GM11168 (cell line): ENCODE results near the gene EVA1B.

ENCODE experiments used
- in situ Hi-C: fragments of 300-500 bp; cut with MboI; formaldehyde crosslinking; loops from one replicate; pipeline ENCODE4 v1.12.0; 2022; ENCODE audit warnings: low sequenced_read_pairs; ENCODE audit not compliant: unreplicated experiment

Gene EVA1B, protein sequence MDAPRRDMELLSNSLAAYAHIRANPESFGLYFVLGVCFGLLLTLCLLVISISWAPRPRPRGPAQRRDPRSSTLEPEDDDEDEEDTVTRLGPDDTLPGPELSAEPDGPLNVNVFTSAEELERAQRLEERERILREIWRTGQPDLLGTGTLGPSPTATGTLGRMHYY

GRCh38 chr1:36323636-36324352 lies at the start of gene EVA1B:
TSS of gene EVA1B (minus strand) at chr1:36323645. CDS start at chr1:36323037, 608 bp downstream.
- in situ Hi-C loops, result no loop called here

DNA sequence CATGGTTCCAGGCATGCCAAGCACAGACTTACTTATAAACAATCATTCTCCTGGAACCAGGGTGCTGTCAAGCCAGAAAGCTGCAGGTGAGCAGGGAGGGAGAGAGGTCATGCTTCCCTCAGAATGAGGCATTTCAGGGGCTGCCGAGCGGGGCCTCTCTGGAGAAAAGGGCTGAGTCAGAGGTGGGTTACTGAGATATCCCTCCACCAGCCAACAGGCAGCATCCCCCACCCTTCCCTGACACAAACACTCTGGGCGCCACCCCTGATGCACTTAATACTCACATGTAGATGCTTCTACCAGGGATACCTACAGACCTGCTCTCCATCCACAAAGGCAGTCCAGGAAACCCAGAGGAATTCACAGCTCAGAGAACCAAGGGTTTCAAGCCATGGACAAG lies 49.2 kb upstream of the EVA1B start:
- in situ Hi-C loops, result no loop called here

DNA sequence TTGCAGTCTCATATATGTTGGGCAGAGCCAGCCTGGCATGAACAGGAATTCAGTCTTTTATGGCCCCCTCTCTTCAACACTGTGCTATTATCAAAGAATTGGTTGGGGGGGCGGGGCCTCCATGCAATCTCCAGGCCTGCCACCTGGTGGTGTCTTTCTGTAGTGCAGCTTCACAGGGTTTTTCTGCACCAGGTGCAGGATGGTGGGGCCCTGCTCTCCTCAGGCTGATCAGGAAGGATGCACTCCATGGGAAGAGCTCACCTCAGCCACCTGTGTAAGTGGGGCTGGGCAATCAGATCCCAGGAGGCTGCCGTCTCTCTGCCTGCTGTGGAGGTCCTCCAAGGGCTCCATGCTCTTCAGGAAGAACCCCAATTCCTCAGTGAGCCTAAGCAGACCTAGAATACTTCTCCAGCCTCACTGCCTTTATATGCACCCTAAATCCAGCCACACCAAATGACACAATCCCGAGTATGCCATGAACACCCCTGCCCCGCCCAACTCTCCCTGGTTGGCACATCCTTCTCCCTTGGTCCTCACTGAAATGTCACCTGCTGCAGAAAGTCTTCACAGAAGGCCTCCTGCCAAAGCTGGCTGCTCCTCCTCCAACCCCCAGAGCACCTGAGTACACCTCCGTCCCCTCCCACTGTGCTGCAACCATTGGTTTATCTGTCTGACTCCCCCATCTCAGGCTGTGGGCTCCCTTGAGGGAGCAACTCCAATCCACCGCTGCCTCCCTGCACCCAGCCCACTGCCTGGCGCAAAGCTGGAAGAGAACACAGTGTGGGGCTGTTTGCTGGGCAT lies 45.8 kb upstream of the EVA1B start:
- in situ Hi-C loops, result no loop called here

- in situ Hi-C loops, result no loop called here
These were observed 44.4 kb upstream of the EVA1B start for GRCh38 chr1:36367798-36368197.

GRCh38 chr1:36367066-36367465 lies 43.6 kb upstream of the EVA1B start:
- in situ Hi-C loops, result no loop called here

DNA sequence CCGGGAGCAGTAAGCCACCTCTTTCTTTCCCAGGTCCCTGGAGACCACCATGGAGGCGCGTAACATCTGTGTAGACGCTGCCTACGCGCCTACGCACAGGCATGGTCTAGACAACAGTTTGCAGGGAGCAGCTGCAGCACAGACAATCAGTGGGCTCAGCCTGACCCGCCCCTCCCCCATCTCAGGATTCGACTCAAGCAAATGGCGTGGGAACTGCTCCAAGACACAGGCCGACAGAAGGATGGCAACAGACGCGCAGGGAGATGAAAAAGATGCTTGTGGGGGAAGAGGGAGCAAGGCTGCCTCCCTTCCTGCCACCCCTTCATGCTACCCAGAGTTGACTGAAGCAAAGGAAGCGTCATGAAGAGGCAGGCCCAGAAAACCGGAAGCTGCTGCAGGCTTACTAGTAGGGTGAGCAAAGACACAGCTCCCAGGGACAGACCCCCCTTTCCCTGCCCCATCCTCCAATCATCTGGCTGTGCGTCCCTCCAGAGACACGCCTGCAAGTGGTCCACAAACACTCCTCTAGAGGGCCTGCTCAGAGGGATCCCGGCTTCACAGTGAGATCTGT lies 42.7 kb upstream of the EVA1B start:
- in situ Hi-C loops, result no loop called here

DNA sequence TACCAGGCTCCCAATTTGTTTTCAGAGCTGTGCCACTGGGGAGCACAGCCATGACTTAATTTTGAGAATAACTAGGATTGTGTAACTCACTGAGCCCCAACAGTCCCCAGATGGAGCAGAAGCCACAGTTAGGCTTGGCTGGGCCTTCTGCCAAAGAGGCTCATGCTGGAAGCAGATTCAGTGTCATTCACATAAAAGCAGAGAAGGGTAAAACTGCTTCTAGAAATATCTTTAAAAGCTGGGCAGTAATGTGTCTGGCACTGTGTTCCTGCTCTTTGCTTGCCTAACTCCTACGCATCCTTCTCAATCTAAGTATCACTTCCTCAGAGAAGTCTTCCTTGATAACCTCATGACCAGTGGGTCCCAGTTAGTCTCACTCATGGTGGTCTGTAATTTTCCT lies 41.9 kb upstream of the EVA1B start:
- in situ Hi-C loops, result no loop called here

DNA sequence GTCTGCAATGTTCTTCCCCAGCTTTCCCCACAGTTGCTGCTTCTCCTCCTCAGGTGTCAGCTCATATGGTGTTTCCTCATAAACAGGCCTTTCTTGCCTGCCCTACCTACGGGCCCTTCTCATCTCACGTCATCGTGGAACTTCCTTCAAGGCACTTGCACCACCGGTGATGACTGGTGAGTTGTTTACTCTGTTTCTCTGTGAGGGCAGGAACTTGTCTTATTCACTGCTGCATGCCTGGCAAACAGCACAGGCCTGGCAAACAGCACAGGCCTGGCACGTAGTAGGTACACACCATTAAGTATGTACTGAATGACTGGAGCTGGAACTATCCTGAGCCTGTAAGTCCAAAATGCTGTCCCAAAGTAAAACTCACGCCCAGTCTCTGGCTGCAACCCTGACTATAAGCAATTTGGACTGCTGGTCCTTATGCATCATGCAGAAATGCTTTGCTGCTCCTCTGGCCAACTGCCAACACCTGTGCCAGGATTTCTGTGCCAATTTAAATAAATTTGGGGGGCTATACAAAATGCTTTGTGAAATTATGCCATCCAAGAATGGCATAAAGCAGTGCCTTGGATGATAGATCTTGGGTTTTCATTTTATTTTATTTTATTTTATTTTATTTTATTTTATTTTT lies 36.6 kb upstream of the EVA1B start:
- in situ Hi-C loops, result no loop called here

- in situ Hi-C loops, result no loop called here
These were observed 35.9 kb upstream of the EVA1B start for GRCh38 chr1:36359383-36359782.

- in situ Hi-C loops, result no loop called here
These were observed 35.2 kb upstream of the EVA1B start for GRCh38 chr1:36358514-36359084.

DNA sequence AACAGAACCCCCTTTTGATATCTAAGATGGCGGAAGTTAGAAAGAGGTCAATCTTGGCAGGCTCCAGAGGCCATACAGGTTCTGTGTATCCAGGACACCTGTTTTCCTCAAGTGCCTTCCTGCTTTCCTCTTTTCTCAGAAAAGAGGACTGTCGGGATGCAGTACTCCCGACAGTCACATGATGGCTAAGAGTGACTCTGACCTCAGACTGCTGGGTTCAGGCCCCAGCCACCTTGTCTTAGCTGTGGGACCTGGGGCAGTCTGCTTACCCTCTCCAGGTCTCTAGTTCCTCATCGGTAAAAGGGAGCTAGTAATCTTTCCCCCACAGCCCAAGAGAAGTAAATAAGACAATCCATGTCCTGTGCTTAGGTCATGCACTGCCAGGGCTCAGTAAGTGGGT lies 32.4 kb upstream of the EVA1B start:
- in situ Hi-C loops, result no loop called here

GRCh38 chr1:36354486-36354885 lies 31.0 kb upstream of the EVA1B start:
- in situ Hi-C loops, result no loop called here

DNA sequence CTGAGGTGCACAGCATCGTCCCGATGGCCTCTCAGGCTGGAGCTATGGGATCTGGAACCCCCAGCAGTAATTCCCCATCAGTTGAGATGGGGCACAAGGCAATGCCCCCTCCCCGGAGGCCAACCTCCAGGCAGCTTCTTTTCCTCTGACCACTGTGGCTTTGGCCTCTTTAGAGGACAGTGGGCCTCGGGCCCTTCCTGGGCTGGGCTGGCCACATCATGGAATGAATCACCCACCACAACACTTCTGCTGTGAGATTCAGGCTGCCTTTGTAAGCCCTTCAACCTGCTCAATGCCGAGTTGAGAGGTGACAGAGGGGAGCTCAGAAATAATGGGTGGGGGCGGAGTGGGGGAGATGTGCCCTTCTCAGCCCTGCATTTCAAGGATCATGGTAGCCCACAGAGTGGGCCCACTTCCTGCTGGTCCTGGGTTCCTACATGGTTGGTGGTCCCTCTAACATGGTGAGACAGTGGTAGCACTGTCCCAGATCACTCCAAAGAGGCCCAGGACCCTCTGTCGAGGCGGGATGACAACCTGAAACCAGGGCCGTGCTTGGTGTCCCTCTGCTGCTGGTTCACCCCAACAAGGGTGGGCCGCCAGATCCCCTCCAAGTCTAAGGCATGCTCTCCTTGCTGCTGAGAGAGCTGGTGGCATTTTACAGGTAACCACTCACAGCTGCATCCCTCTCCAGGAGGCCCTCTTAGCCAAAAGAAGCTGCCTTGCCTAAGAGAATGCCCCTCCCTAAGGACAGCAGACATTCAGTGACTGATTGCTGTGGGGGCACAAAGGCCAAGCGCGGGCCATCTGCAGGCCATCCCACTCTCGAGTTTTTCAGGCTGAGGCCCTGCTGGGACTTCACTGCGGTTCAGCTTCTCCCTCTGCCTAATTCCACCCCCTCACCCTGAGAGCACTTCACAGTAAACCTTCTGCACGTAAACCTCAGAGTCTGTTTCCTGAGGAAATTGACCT lies 29.7 kb upstream of the EVA1B start:
- in situ Hi-C loops, result no loop called here

DNA sequence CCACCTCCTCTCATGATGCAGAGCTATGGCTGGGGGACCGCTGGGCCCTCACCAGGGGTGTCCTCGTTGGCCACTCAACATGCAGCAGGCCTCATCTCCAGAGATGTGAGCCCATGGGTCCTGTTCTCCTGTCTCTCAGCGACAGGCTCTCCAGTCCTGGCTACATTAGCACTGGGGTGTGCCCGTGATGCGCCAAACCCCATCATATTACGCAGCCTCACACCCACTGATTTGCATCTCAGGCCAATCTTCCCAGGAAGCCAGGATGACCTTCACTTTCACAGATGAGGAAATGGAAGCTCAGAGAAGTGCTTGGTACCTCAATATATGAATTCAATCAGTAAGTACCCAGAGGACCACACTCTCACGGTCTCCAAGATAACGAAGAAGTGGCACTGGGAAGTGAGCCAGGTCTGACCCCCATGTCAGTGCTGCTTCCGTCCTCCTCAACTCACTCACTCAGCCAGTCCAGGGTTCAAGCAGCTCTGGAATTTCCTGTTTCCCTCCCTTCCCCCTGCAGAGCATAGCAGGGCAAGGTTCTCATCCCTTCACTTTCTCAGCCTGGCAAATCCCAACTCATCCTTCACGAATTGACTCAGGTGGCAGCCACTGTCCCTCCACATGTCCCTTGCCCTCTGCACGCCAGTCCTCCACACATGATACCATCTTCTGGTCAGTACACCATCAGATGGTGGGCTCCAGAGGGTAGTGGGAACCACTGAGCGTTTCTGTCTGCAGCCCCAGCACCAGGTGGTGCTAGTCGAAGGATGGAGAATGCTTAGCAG lies 28.9 kb upstream of the EVA1B start:
- in situ Hi-C loops, result no loop called here

GRCh38 chr1:36351227-36351977 lies 28.0 kb upstream of the EVA1B start:
- in situ Hi-C loops, result no loop called here

- in situ Hi-C loops, result no loop called here
These were observed 27.3 kb upstream of the EVA1B start for GRCh38 chr1:36350659-36351226.

DNA sequence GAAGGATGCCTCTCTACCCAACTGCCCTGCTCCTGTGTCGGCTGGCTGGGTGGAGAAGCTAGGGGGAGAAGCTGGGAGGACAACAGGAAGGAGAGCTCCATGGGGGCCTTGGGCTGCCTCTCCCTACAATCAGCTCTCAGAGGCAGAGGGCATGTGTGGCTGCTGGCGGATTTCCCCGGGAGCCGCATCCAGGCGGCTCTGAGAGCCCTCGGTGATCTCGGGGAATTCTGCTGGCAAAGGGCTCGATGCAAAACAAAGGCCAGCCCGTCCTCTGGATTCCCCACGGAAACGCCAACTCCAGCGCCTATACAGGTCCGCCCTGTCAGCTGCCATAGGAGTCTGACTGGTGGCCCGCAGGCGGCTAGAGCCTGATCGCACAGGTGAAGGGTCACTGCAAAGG lies 26.4 kb upstream of the EVA1B start:
- in situ Hi-C loops, result loop anchor here (5.0 kb wide), 1 partner anchor 72 kb away; no protein-coding TSS in a partner anchor
